Naive thymus-derived CD4-positive, alpha-beta T cell (primary cell): ENCODE data around the gene PLD3. TPM values are rescaled to one million over a fixed set of nuclear protein-coding genes. Genes with fewer than 3 reads are reported as not detected.
"Not testable (repeated sequence)": the region's sequence is repeated elsewhere in the genome, so short reads cannot be mapped to it uniquely, and the experiment has no call there.

Source experiments
- ATAC-seq: fragments of 150-1000 bp; cut with Tn5 transposase; 2 replicates; pipeline ENCODE4 v1.10.0; 2021; ENCODE audit warnings: mild to moderate bottlenecking, moderate library complexity
- CTCF ChIA-PET: fragments of 350-600 bp; sonication (Branson Sonifier 250); formaldehyde crosslinking; loops from one replicate; lab custom pipeline; 2021; ENCODE audit warnings: antibody characterized with exemption; lab: Charles Lee
- POLR2A ChIA-PET: fragments of 350-600 bp; sonication (Branson Sonifier 250); formaldehyde crosslinking; loops from one replicate; lab custom pipeline; 2021; ENCODE audit warnings: antibody characterized with exemption, inconsistent platforms; lab: Charles Lee
- DNase-seq, 9 donors: peaks; one replicate each; pipeline versions ENCODE4 v3.0.0 to v3.0.0-alpha.2; 2020 to 2022; ENCODE audit warnings: mixed read lengths in 1 of 9
- H3K27ac ChIP-seq: one replicate; pipeline ENCODE4 v1.7.0; 2013; ENCODE audit warnings: mild to moderate bottlenecking, low read depth, low read length, moderate library complexity
- H3K27me3 ChIP-seq, 2 donors: one replicate each; pipeline ENCODE4 v1.7.0; 2013; ENCODE audit warnings: low read length in 2 of 2, mild to moderate bottlenecking in 2 of 2, moderate library complexity in 2 of 2; ENCODE audit not compliant: control insufficient read depth in 2 of 2, insufficient read depth in 2 of 2
- H3K36me3 ChIP-seq, 3 experiments: 1 replicate in 2 of 3; 2 replicates in 1 of 3; pipeline ENCODE4 v1.7.0; 2013; ENCODE audit warnings: low read length in 3 of 3, mild to moderate bottlenecking in 3 of 3, moderate library complexity in 1 of 3; ENCODE audit not compliant: insufficient read depth in 3 of 3, control insufficient read depth in 2 of 3
- H3K4me1 ChIP-seq, 2 donors: one replicate each; pipeline ENCODE4 v1.7.0; 2013; ENCODE audit warnings: low read length in 2 of 2, mild to moderate bottlenecking in 2 of 2, moderate library complexity in 1 of 2; ENCODE audit not compliant: control insufficient read depth in 2 of 2, insufficient read depth in 2 of 2
- H3K4me3 ChIP-seq: 2 replicates; pipeline ENCODE4 v1.7.0; 2013; ENCODE audit warnings: mild to moderate bottlenecking, low read length
- H3K9me3 ChIP-seq, 3 experiments: 1 replicate in 2 of 3; 2 replicates in 1 of 3; pipeline ENCODE4 v1.7.0; 2013; ENCODE audit warnings: low read length in 3 of 3; ENCODE audit not compliant: control insufficient read depth in 2 of 3
- H3K27ac Mint-ChIP-seq, 9 donors: one replicate each; pipeline ENCODE4 v1.8.0; 2020 to 2022; ENCODE audit warnings: mixed read lengths in 9 of 9, mild to moderate bottlenecking in 8 of 9, moderate library complexity in 5 of 9, inconsistent platforms in 2 of 9
- H3K27me3 Mint-ChIP-seq, 5 donors: one replicate each; pipeline ENCODE4 v1.8.0; 2021 to 2022; ENCODE audit warnings: mixed read lengths in 5 of 5, mild to moderate bottlenecking in 1 of 5
- H3K36me3 Mint-ChIP-seq, 5 donors: one replicate each; pipeline ENCODE4 v1.8.0; 2020 to 2022; ENCODE audit warnings: mixed read lengths in 5 of 5, mild to moderate bottlenecking in 3 of 5, inconsistent platforms in 1 of 5
- H3K4me1 Mint-ChIP-seq, 7 donors: one replicate each; pipeline ENCODE4 v1.8.0; 2020 to 2022; ENCODE audit warnings: mixed read lengths in 7 of 7, mild to moderate bottlenecking in 3 of 7, inconsistent platforms in 1 of 7
- H3K4me3 Mint-ChIP-seq, 10 donors: one replicate each; pipeline ENCODE4 v1.8.0; 2020 to 2022; ENCODE audit warnings: mild to moderate bottlenecking in 10 of 10, mixed read lengths in 10 of 10, moderate library complexity in 6 of 10, inconsistent platforms in 2 of 10
- H3K9me3 Mint-ChIP-seq, 11 donors: one replicate each; pipeline ENCODE4 v1.8.0; 2020 to 2022; ENCODE audit warnings: mixed read lengths in 11 of 11, mild to moderate bottlenecking in 4 of 11, inconsistent platforms in 1 of 11, moderate library complexity in 1 of 11
- intact Hi-C, 2 donors: fragments of 100-400 bp; cut with micrococcal nuclease; formaldehyde crosslinking; loops; one replicate each; pipeline ENCODE4 v1.15.1; 2023
- polyA plus RNA-seq, 2 donors: library from polyadenylated mRNA; unstranded; fragments of 300-500 nt; fragmentation: Illumina TruSeq; gene quantifications; one replicate each; pipeline ENCODE4 v1.2.3, GENCODE V29; 2021
- total RNA-seq, 6 experiments: library from RNA in 5 of 6; stranded (reverse) in 5 of 6; gene quantifications; 1 replicate in 5 of 6; 2 replicates in 1 of 6; pipeline ENCODE4 v1.2.3 and lab custom pipeline; 2021 to 2026

The PLD3 gene
- total and polyA plus RNA-seq, 7 experiments from 2014 or later: 60.1 to 137 (median 85.8) TPM

- H3K36me3 Mint-ChIP-seq: peaks cover 0 to 10% (median 0%) of the 10 kb centered on the region in 5 donors
- H3K36me3 ChIP-seq: no peaks in the 10 kb centered on the region
- no peak overlapping the region for H3K27ac Mint-ChIP-seq
- ATAC-seq: no peak
- H3K27me3 ChIP-seq: no peaks in the 10 kb centered on the region
- H3K4me3 Mint-ChIP-seq: no peak overlapping the region
- no peaks in the 10 kb centered on the region for H3K4me1 ChIP-seq
- no peaks in the 10 kb centered on the region for H3K9me3 Mint-ChIP-seq
- intact Hi-C loops: no loop called here
- CTCF ChIA-PET: no interaction called here
- H3K4me1 Mint-ChIP-seq: peaks cover 7 to 24% (median 19%) of the 10 kb centered on the region in 7 donors
- DNase-seq: no peak
- peaks cover 0 to 6% (median 0%) of the 10 kb centered on the region in 5 donors for H3K27me3 Mint-ChIP-seq
- H3K27ac ChIP-seq: no peak overlapping the region
- POLR2A ChIA-PET: interaction anchor here (0.8 kb wide), 1 partner anchor 15 kb away, joined by 3 read pairs; no protein-coding TSS in a partner anchor
- no peaks in the 10 kb centered on the region for H3K9me3 ChIP-seq
- H3K4me3 ChIP-seq: no peak overlapping the region
Measured at GRCh38 chr19:40397568-40397906, 49.0 kb downstream of the PLD3 start.

GRCh38 chr19:40398417-40399131 is 50.1 kb downstream of the PLD3 start:
- Mint-ChIP-seq H3K4me1 (peaks cover 12 to 31% (median 23%) of the 10 kb centered on the region in 7 donors), H3K4me3 (peak overlapping the region in 7 of 10 donors; percentile 4 to 54 (median 34)), H3K27ac (peak overlapping the region in 2 of 9 donors; percentile 1 to 19), H3K27me3 (peaks cover 0 to 6% (median 0%) of the 10 kb centered on the region in 5 donors), H3K36me3 (peaks cover 0 to 10% (median 0%) of the 10 kb centered on the region in 5 donors), H3K9me3 (no peaks in the 10 kb centered on the region)
- intact Hi-C loops: no loop called here
- no peak overlapping the region for H3K4me3 ChIP-seq
- H3K4me1 ChIP-seq: peaks cover 5 to 7% of the 10 kb centered on the region in 2 donors
- CTCF ChIA-PET: no interaction called here
- POLR2A ChIA-PET: no interaction called here
- H3K27me3 ChIP-seq: no peaks in the 10 kb centered on the region
- no peak overlapping the region for H3K27ac ChIP-seq
- H3K9me3 ChIP-seq: no peaks in the 10 kb centered on the region
- peak; percentile 82 for ATAC-seq
- peak in 8 of 9 donors; percentile 52 to 80 (median 63) for DNase-seq
- no peaks in the 10 kb centered on the region for H3K36me3 ChIP-seq

DNA sequence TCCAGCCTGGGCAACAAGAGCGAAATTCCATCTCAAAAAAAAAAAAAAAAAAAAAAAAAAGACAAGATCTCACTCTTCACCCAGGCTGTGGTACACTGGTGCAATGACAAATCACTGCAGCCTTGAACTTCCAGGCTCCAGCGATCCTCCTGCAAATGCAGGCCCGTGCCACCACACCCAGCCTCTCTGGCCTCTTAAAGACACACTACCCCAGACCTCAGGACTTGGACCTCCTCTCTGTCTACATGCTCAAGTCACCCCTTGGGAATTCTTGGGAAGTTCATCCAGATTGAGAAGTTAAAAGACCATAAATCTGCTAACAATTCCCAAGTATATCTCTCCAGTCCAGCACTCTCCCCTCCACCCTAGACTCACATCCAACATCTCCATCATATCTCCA is 52.1 kb downstream of the PLD3 start:
- H3K9me3 ChIP-seq: no peaks in the 10 kb centered on the region
- no peak overlapping the region for H3K4me3 ChIP-seq
- H3K27ac Mint-ChIP-seq: no peak overlapping the region
- peaks cover 5 to 7% of the 10 kb centered on the region in 2 donors for H3K4me1 ChIP-seq
- intact Hi-C loops: no loop called here
- DNase-seq (no peak), ATAC-seq (no peak)
- no peaks in the 10 kb centered on the region for H3K36me3 ChIP-seq
- H3K27ac ChIP-seq: no peak overlapping the region
- H3K27me3 Mint-ChIP-seq: peaks cover 0 to 6% (median 0%) of the 10 kb centered on the region in 5 donors
- ChIA-PET POLR2A (interaction anchor here (0.6 to 4.6 kb wide), 4 partner anchors 33 to 49 kb away, joined by 3 to 21 read pairs (median 4); partner anchors contain the start of gene SERTAD3), CTCF (no interaction called here)
- H3K36me3 Mint-ChIP-seq: peaks cover 0 to 10% (median 0%) of the 10 kb centered on the region in 5 donors
- peaks cover 20 to 39% (median 32%) of the 10 kb centered on the region in 7 donors for H3K4me1 Mint-ChIP-seq
- no peak overlapping the region for H3K4me3 Mint-ChIP-seq
- H3K27me3 ChIP-seq: no peaks in the 10 kb centered on the region
- peaks cover 0 to 1% (median 0%) of the 10 kb centered on the region in 11 donors for H3K9me3 Mint-ChIP-seq

DNA sequence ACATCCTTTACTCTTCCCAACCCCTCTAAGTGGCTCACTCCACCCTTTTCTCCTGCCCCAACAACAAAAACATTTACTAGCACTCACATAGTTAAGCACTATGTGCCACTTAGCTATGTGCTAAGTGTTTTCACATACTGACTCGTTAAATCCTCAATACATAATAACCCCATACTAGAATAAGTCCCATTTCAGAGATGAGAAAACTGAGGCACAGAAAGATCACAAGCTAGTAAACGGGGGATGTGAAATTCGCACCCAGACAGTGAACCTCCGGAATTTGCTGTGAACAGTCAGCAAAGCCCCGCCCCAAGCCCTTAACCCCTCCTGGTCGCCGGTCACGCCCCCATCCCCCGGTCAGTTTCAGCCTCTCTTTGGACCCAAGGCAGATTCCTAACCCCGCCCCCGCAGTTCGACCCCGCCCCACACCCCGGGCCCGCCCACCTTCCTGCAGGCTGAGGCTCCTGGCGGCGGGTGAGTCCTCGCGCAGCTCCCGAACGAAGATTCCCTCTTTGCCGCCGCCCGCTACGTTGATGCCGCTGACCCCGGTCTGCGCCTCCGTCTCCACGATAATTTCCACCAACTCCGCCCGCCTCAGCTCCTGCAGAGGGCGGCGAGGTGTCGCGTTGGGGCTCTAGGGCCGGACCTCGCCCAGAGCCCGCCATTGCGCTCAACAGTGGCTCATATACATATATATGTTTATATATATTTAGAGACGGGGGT is 54.9 kb downstream of the PLD3 start:
- H3K27me3 Mint-ChIP-seq: peaks cover 0 to 6% (median 0%) of the 10 kb centered on the region in 5 donors
- H3K27ac Mint-ChIP-seq: peak overlapping the region; percentile 75 to 93 (median 86)
- H3K9me3 Mint-ChIP-seq: peaks cover 0 to 3% (median 0%) of the 10 kb centered on the region in 11 donors
- Histone ChIP-seq H3K4me1 (peaks cover 5 to 12% of the 10 kb centered on the region in 2 donors), H3K36me3 (no peaks in the 10 kb centered on the region), H3K27ac (peak overlapping the region; percentile 79), H3K27me3 (no peaks in the 10 kb centered on the region), H3K9me3 (no peaks in the 10 kb centered on the region), H3K4me3 (peak overlapping the region; percentile 74)
- intact Hi-C loops: loop anchor here (1.0 kb wide), 2 partner anchors 40 to 118 kb away; partner anchors contain the start of gene AKT2 (in 1 of the 2)
- CTCF ChIA-PET: interaction anchor here (0.6 kb wide), 1 partner anchor 1085 kb away, joined by 3 read pairs; no protein-coding TSS in a partner anchor
- peak; percentile 54 to 84 (median 69) for DNase-seq
- H3K36me3 Mint-ChIP-seq: peaks cover 0 to 5% (median 0%) of the 10 kb centered on the region in 5 donors
- peak; percentile 80 for ATAC-seq
- H3K4me3 Mint-ChIP-seq: peak overlapping the region; percentile 78 to 98 (median 93)
- H3K4me1 Mint-ChIP-seq: peaks cover 22 to 42% (median 36%) of the 10 kb centered on the region in 7 donors
- POLR2A ChIA-PET: interaction anchor here (0.6 to 4.6 kb wide), 14 partner anchors 9 to 928 kb away, joined by 3 to 25 read pairs (median 4); partner anchors contain the start of genes BLVRB, C19orf47, PRX and SERTAD1

- ATAC-seq (no peak), DNase-seq (peak in 1 of 9 donors; percentile 15)
- H3K4me3 Mint-ChIP-seq: peak overlapping the region in 2 of 10 donors; percentile 29 to 33
- intact Hi-C loops: no loop called here
- no peak overlapping the region for H3K4me3 ChIP-seq
- peaks cover 5 to 11% of the 10 kb centered on the region in 2 donors for H3K4me1 ChIP-seq
- ChIA-PET CTCF (no interaction called here), POLR2A (interaction anchor here (0.8 to 1.2 kb wide), 3 partner anchors 15 to 28 kb away, joined by 3 to 4 read pairs (median 4); partner anchors contain the start of gene SERTAD1)
- no peaks in the 10 kb centered on the region for H3K36me3 Mint-ChIP-seq
- H3K36me3 ChIP-seq: no peaks in the 10 kb centered on the region
- peaks cover 0 to 3% (median 0%) of the 10 kb centered on the region in 11 donors for H3K9me3 Mint-ChIP-seq
- H3K27me3 Mint-ChIP-seq: no peaks in the 10 kb centered on the region
- H3K27ac ChIP-seq: no peak overlapping the region
- H3K27ac Mint-ChIP-seq: peak overlapping the region in 2 of 9 donors; percentile 41 to 46
- no peaks in the 10 kb centered on the region for H3K9me3 ChIP-seq
- no peaks in the 10 kb centered on the region for H3K27me3 ChIP-seq
- H3K4me1 Mint-ChIP-seq: peaks cover 0 to 25% (median 21%) of the 10 kb centered on the region in 7 donors
Measured at GRCh38 chr19:40407714-40408597, 59.5 kb downstream of the PLD3 start.

DNA sequence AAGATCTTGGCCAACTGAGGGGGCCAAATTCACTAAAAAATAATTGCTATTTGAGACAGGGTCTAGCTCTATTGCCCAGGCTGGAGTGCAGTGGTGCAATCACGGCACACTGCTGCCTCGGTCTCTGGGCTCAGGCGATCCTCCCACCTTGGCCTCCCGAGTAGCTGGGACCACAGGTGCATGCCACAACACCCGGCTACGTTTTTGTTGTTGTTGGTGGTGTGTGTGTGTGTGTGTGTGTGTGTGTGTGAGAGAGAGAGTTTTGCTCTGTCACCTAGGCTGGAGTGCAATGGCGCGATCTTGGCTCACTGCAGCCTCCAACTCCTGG is 60.1 kb downstream of the PLD3 start:
- CTCF ChIA-PET, H3K36me3 ChIP-seq, H3K36me3 Mint-ChIP-seq, H3K9me3 Mint-ChIP-seq, H3K27me3 ChIP-seq, H3K4me3 Mint-ChIP-seq, intact Hi-C loops, DNase-seq, H3K4me1 ChIP-seq, H3K27ac ChIP-seq, H3K4me3 ChIP-seq, ATAC-seq, H3K9me3 ChIP-seq, H3K27me3 Mint-ChIP-seq: not testable (repeated sequence)
- H3K4me1 Mint-ChIP-seq: peaks cover 3 to 21% (median 17%) of the 10 kb centered on the region in 7 donors
- POLR2A ChIA-PET: interaction anchor here (0.8 to 1.2 kb wide), 4 partner anchors 15 to 27 kb away, joined by 3 to 4 read pairs (median 4); partner anchors contain the start of gene SERTAD1
- peak overlapping the region in 2 of 9 donors; percentile 21 to 41 for H3K27ac Mint-ChIP-seq
